Kidney (tissue), 14 donors: ENCODE measurements around the gene SLC2A8. TPM values are rescaled to one million over a fixed set of nuclear protein-coding genes. Genes with fewer than 3 reads are reported as not detected.

Source experiments
- DNase-seq, 5 donors: peaks; one replicate each; pipeline ENCODE4 v3.0.0-alpha.2; 2013 to 2020
- FAIRE-seq: peaks from 2 replicates; lab custom pipeline; 2012; peaks lifted over from hg19 to GRCh38; lab: Jason Lieb, UNC
- H3K27ac ChIP-seq, 2 donors: one replicate each; pipeline ENCODE4 v1.7.0; 2013; ENCODE audit warnings: low read depth in 2 of 2, low read length in 2 of 2, inconsistent platforms in 1 of 2
- H3K27me3 ChIP-seq: one replicate; pipeline ENCODE4 v1.7.1; 2013; ENCODE audit warnings: low read length, inconsistent platforms; ENCODE audit not compliant: control insufficient read depth, insufficient read depth
- H3K36me3 ChIP-seq, 3 donors: one replicate each; pipeline versions ENCODE4 v1.7.0 to v1.7.1; 2013; ENCODE audit warnings: low read length in 3 of 3, control low read depth in 1 of 3, inconsistent platforms in 1 of 3; ENCODE audit not compliant: insufficient read depth in 3 of 3, control insufficient read depth in 2 of 3
- H3K4me1 ChIP-seq, 3 donors: one replicate each; pipeline versions ENCODE4 v1.7.0 to v1.7.1; 2013; ENCODE audit warnings: low read length in 3 of 3, inconsistent platforms in 1 of 3, low read depth in 1 of 3; ENCODE audit not compliant: control insufficient read depth in 2 of 3, insufficient read depth in 2 of 3
- H3K4me3 ChIP-seq, 3 donors: one replicate each; pipeline versions ENCODE4 v1.7.0 to v1.8.1; 2013; ENCODE audit warnings: low read length in 3 of 3, control low read depth in 1 of 3, inconsistent platforms in 1 of 3
- H3K9ac ChIP-seq, 3 donors: one replicate each; pipeline versions ENCODE4 v1.7.0 to v1.7.1; 2013; ENCODE audit warnings: low read length in 3 of 3, control low read depth in 1 of 3, inconsistent platforms in 1 of 3
- H3K9me3 ChIP-seq, 3 donors: one replicate each; pipeline versions ENCODE4 v1.7.0 to v1.7.1; 2013; ENCODE audit warnings: low read length in 3 of 3, control low read depth in 1 of 3, inconsistent platforms in 1 of 3; ENCODE audit not compliant: control insufficient read depth in 2 of 3, insufficient read depth in 1 of 3
- CTCF ChIP-seq: IDR thresholded peaks from 3 replicates; pipeline ENCODE4 v1.5.1; 2012; ENCODE audit warnings: mild to moderate bottlenecking, moderate library complexity, borderline replicate concordance; ENCODE audit not compliant: insufficient read depth; ENCODE audit errors: extremely low read depth
- intact Hi-C: fragments of 100-400 bp; cut with DNase I; formaldehyde crosslinking; loops from one replicate; pipeline ENCODE4 v1.11.1; 2022
- polyA plus RNA-seq: library from polyadenylated mRNA; stranded (reverse); fragments of 350-450 nt; fragmentation: Illumina TruSeq; extraction: RNeasy Lipid Tissue Mini Kit (QIAGEN cat#74804); gene quantifications from one replicate; pipeline ENCODE4 v1.2.3, GENCODE V29; 2014; ENCODE audit warnings: low read depth, low replicate concordance; ENCODE audit not compliant: insufficient read depth
- total RNA-seq: library from RNA; stranded (reverse); fragmentation: NEBNext Ultra II Directional; extraction: Animal tissue kit (Norgen Biotek cat#: 25700); gene quantifications from one replicate; pipeline ENCODE4 v1.2.1, GENCODE V29; 2021
- donor health status: control.
- donor health status: control.
- donor health status: control.
- donor health status: control.
- donor health status: control.
- donor health status: DM: yes; HTN: yes; CAD: no.
- donor health status: Normal renal cell carcinoma (clear cell type).

Gene SLC2A8
- total and polyA plus RNA-seq, 2 donors from 2014 or later, result 15.3 to 22.0 TPM

GRCh38 chr9:127406799-127407491 is 10.0 kb downstream of the SLC2A8 start:
- H3K27ac ChIP-seq, result no peak overlapping the region
- no peaks in the 10 kb centered on the region for H3K9me3 ChIP-seq
- TF ChIP-seq CTCF, result no peak
- no peaks in the 10 kb centered on the region for H3K4me1 ChIP-seq
- H3K4me3 ChIP-seq, result no peak overlapping the region
- no peaks in the 10 kb centered on the region for H3K27me3 ChIP-seq
- intact Hi-C loops, result no loop called here
- DNase-seq (no peak), FAIRE-seq (no peak)
- H3K9ac ChIP-seq, result no peak overlapping the region
- peaks cover 0 to 20% (median 13%) of the 10 kb centered on the region in 3 donors for H3K36me3 ChIP-seq

GRCh38 chr9:127407492-127407843 is 10.5 kb downstream of the SLC2A8 start:
- H3K4me3 ChIP-seq, result no peak overlapping the region
- intact Hi-C loops, result no loop called here
- no peaks in the 10 kb centered on the region for H3K4me1 ChIP-seq
- no peak overlapping the region for H3K27ac ChIP-seq
- DNase-seq (no peak), FAIRE-seq (no peak)
- no peaks in the 10 kb centered on the region for H3K9me3 ChIP-seq
- no peaks in the 10 kb centered on the region for H3K27me3 ChIP-seq
- peaks cover 0 to 20% (median 13%) of the 10 kb centered on the region in 3 donors for H3K36me3 ChIP-seq
- no peak for TF ChIP-seq CTCF
- H3K9ac ChIP-seq, result no peak overlapping the region

GRCh38 chr9:127411122-127411521 is 14.2 kb downstream of the SLC2A8 start:
- intact Hi-C loops, result no loop called here

More at GRCh38 chr9:127411122-127411521, 14.2 kb downstream of the SLC2A8 start:
- no peaks in the 10 kb centered on the region for H3K4me1 ChIP-seq
- H3K36me3 ChIP-seq, result peaks cover 0 to 4% (median 0%) of the 10 kb centered on the region in 3 donors
- no peak overlapping the region for H3K9ac ChIP-seq
- H3K4me3 ChIP-seq, result no peak overlapping the region
- no peak for FAIRE-seq
- H3K27ac ChIP-seq, result no peak overlapping the region
- DNase-seq, result no peak
- H3K9me3 ChIP-seq, result no peaks in the 10 kb centered on the region
- H3K27me3 ChIP-seq, result no peaks in the 10 kb centered on the region
- no peak for TF ChIP-seq CTCF
